Retinal pigment epithelial cell (primary cell): Measurements from ENCODE around the gene SH2D6.

Experiments
- DNase-seq: peaks from one replicate; pipeline ENCODE4 v3.0.0-alpha.2; 2010; ENCODE audit warnings: low read depth
- H3K4me3 ChIP-seq: 2 replicates; pipeline ENCODE4 v1.5.1; 2011; ENCODE audit warnings: mild to moderate bottlenecking, low read length, control low read depth, moderate library complexity
- TF ChIP-seq, protein P1 (sequence below): conservative IDR thresholded peaks from 2 replicates; pipeline ENCODE4 v1.5.1; 2011; ENCODE audit warnings: low read depth, low read length, control low read depth, inconsistent platforms

SH2D6 gene

DNA sequence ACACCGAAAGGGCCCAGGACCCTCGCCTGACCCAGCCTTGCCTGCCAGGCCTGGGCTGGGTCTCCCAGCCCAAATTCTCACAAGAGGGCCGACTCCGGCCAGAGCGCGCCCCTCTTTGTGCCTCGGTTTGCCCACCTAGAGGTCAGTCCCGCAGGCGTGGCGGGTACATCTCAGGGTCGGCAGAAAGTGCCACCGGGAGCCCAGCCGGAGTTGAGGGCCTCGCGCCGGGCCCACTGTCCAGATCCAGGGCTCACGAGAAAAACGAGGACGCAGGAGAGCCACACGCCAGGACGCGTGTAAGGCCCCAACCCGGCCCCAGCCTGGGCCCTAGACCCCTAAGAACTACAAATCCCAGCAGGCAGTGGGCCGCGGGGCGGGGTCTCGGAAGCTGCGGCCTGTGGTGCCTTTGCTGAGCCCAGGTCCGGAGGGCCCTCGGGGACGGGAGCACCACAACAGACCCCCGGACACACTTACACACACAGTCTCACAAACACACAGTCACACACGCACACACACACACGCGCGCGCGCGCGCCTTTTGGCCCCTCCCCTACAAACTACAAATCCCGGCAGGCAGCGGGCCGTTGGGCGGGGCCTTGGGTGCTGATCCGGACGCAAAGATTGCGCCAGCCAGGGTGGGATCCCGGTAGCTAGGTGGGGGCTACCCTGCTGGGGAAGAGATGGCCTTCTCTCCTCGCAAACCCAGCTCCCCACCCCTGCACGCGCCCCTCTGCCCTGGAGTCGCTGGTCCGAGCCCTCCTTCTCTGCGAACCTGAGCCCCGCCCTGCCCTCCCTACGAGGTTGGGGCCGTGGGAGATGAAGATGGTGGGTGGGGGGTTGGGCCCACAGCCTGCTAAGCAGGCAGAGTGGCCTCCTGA, at the start of gene SH2D6:
Gene SH2D6 (plus strand): TSS at position 583 of the 877 bp plus-strand sequence. CDS start 10,752 bp downstream, outside the sequence.
- TF ChIP-seq, protein P1, sequence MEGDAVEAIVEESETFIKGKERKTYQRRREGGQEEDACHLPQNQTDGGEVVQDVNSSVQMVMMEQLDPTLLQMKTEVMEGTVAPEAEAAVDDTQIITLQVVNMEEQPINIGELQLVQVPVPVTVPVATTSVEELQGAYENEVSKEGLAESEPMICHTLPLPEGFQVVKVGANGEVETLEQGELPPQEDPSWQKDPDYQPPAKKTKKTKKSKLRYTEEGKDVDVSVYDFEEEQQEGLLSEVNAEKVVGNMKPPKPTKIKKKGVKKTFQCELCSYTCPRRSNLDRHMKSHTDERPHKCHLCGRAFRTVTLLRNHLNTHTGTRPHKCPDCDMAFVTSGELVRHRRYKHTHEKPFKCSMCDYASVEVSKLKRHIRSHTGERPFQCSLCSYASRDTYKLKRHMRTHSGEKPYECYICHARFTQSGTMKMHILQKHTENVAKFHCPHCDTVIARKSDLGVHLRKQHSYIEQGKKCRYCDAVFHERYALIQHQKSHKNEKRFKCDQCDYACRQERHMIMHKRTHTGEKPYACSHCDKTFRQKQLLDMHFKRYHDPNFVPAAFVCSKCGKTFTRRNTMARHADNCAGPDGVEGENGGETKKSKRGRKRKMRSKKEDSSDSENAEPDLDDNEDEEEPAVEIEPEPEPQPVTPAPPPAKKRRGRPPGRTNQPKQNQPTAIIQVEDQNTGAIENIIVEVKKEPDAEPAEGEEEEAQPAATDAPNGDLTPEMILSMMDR, result no peak
- H3K4me3 ChIP-seq, result peak within 1 kb of the TSS; percentile 81

DNA sequence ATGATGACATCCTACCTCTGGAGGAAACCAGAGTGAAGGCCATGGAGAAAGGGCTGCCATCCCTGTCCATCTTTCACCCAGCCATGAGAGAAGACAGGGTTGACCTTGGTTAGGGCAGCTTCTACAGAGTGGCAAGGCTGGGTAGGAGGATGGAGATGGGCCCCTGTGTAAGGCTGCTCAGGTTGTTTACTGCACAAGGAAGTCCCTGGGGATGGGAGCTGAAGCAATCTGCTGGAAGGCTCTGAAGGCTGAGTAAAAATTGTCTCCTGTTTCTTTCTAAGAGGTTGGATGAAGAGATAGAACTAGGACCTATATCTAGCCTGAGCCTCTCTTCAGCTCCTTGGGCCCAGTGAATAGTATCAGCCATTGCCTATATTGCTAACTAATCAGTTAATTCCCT, 49.6 kb upstream of the SH2D6 start:
- TF ChIP-seq, protein P1, result no peak
- H3K4me3 ChIP-seq, result no peak overlapping the region
- DNase-seq, result no peak

More for the DNA sequence above, at the start of gene SH2D6:
- no peak for DNase-seq

DNA sequence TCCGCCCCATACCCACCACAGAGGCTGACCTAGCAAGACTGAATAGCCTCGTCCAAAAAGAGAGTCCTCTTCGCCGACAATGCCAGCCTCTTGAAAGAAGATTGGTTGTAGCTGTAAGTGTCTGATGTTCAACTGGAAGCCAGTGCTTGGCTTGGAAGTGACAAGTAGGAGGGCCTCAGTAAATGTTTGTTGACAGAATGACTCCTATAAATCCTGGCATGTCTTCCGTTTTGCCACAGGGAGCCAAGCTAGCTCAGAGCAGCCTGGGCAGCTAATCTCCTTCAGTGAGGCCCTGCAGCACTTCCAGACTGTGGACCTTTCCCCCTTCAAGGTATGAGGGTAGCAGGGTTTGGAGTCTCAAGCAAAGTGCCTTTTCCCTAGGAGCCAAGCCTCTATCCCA, 49.0 kb upstream of the SH2D6 start:
- no peak overlapping the region for H3K4me3 ChIP-seq
- TF ChIP-seq, protein P1, result no peak
- no peak for DNase-seq

DNA sequence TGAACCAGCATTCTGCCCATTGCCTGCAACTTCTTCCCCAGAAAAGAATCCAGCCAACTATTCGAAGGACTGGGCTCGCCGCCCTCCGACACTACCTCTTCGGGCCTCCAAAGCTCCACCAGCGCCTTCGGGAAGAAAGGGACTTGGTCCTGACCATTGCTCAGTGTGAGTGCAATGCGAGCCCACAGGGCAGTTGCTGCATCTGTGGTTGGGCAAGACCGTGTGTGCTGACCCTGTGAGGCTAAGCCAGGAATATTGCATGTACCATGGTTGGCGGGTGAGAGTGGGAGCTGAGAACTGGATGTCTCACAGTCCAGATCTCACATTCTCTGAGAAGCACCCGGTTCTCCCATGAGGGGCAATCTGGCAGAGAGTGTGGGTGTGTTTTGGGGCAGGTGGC, 47.5 kb upstream of the SH2D6 start:
- no peak overlapping the region for H3K4me3 ChIP-seq
- TF ChIP-seq, protein P1, result no peak
- no peak for DNase-seq

DNA sequence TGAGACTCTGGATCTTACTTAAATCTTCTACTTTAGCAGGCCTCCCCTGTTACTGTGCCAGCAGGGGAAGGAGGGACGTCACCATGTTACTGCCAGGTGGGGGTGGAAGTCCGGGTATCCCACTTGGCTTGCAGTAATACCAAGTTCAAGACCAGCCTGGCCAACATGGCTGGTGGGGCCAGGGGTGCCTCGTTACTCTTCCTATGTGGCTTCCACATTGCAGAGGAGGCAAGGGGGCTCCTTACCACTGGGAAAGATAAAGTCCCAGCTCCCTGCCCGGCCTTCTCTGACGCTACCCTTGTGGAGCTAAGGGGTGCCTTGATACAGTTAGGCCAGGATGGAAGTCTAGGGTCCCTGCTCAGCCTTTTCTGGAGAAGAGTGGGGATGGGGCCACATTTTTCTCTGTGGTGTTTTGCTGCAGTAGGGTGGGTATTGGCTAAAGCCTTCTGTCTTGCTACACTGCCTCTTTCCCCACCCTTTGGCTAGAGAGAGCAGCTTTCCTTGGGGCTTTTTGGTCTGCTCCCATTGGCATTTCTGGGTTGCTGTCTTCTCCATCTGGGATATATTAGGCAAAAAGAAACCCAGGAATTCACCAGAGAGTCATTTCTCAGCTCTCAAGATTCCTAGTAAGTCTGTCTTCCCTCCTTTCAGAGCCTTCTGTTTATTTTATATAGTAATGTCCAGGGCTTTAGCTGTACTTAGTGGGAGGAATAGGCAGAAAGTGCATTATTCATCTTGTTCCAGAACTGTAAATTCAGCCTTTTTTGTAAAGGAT, 42.0 kb upstream of the SH2D6 start:
- no peak overlapping the region for H3K4me3 ChIP-seq
- TF ChIP-seq, protein P1, result no peak
- DNase-seq, result no peak

DNA sequence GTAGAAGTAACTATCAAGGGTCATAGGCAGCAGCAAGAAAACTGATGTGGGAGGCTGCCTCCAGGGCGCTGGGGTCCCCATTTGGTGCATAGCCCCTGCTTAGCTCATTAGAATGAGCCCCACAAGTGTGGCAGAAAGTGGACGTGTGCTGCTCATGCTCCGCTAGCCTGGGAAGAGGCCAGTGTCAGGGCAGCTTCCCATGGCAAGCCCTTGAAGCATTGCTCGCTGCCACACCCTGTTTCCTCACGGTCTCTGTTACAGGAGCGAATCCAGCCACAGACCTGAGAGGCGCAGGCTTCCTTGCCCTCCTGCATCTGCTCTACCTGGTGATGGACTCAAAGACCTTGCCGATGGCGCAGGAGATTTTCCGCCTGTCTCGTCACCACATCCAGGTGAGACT, 41.4 kb upstream of the SH2D6 start:
- no peak for DNase-seq
- H3K4me3 ChIP-seq, result no peak overlapping the region
- TF ChIP-seq, protein P1, result no peak
